Midbrain (tissue), 1 donor: ENCODE measurements around the gene AVPI1.
A peak's percentile ranks its signal among the peaks of the same experiment; 100 is the strongest.
"Not testable (repeated sequence)": the region's sequence is repeated elsewhere in the genome, so short reads cannot be mapped to it uniquely, and the experiment has no call there.

Source experiments
- DNase-seq: peaks from one replicate; lab custom pipeline; 2025; lab: John Stamatoyannopoulos, UW

AVPI1 gene

GRCh38 chr10:97640174-97640867, 46.7 kb downstream of the AVPI1 start, which contains the start of gene PI4K2A:
Gene PI4K2A (plus strand): TSS chr10:97640671. CDS start chr10:97640743, 72 bp downstream.
- peak; percentile 98 for DNase-seq

- not testable (repeated sequence) for DNase-seq
Measured at GRCh38 chr10:97639090-97639489, 48.0 kb downstream of the AVPI1 start.

GRCh38 chr10:97635577-97635976, 51.5 kb downstream of the AVPI1 start:
- no peak for DNase-seq

- DNase-seq: no peak
Measured at GRCh38 chr10:97633921-97634320, 53.1 kb downstream of the AVPI1 start.

- peak; percentile 94 for DNase-seq
Measured at GRCh38 chr10:97632949-97633884, 53.8 kb downstream of the AVPI1 start, which contains the start of gene MORN4. Gene MORN4 (minus strand): TSS chr10:97633500. CDS start chr10:97619653, 13,847 bp downstream.

GRCh38 chr10:97631098-97631497, 55.9 kb downstream of the AVPI1 start:
- DNase-seq: no peak

- DNase-seq: no peak
Measured at GRCh38 chr10:97629289-97629688, 57.8 kb downstream of the AVPI1 start.

GRCh38 chr10:97628228-97628627, 58.8 kb downstream of the AVPI1 start:
- DNase-seq: no peak

GRCh38 chr10:97627731-97628130, 59.3 kb downstream of the AVPI1 start:
- no peak for DNase-seq
